GM19328 (cell line): ENCODE results near the gene SEBOX.

Source experiments
- ATAC-seq: cut with Tn5 transposase; IDR thresholded peaks from one replicate; pipeline ENCODE4 v1.9.1; 2021; ENCODE audit warnings: mild to moderate bottlenecking, moderate library complexity; ENCODE audit not compliant: unreplicated experiment

SEBOX gene

GRCh38 chr17:28394337-28395116 is 29.5 kb upstream of the SEBOX start:
- ATAC-seq = no peak

- no peak for ATAC-seq
These were observed 27.5 kb upstream of the SEBOX start for GRCh38 chr17:28392491-28392890.

GRCh38 chr17:28391401-28391800 is 26.4 kb upstream of the SEBOX start:
- no peak for ATAC-seq

- ATAC-seq = no peak
These were observed 26.0 kb upstream of the SEBOX start for GRCh38 chr17:28390984-28391383.

- no peak for ATAC-seq
These were observed 25.6 kb upstream of the SEBOX start for GRCh38 chr17:28390563-28390962.

- no peak for ATAC-seq
These were observed 25.1 kb upstream of the SEBOX start for GRCh38 chr17:28390141-28390540.

- no peak for ATAC-seq
These were observed 23.1 kb upstream of the SEBOX start for GRCh38 chr17:28388106-28388505.

- no peak for ATAC-seq
These were observed 21.4 kb upstream of the SEBOX start for GRCh38 chr17:28386391-28386790.

GRCh38 chr17:28385406-28385805 is 20.4 kb upstream of the SEBOX start:
- ATAC-seq = no peak

GRCh38 chr17:28385037-28385400 is 20.0 kb upstream of the SEBOX start:
- peak; percentile 10 for ATAC-seq

- peak; percentile 58 for ATAC-seq
These were observed 19.5 kb upstream of the SEBOX start for GRCh38 chr17:28384281-28385036.

- no peak for ATAC-seq
These were observed 16.3 kb upstream of the SEBOX start for GRCh38 chr17:28381141-28381825.

- ATAC-seq = no peak
These were observed 15.1 kb upstream of the SEBOX start for GRCh38 chr17:28379814-28380801.

GRCh38 chr17:28372945-28373274 is 7.9 kb upstream of the SEBOX start:
- ATAC-seq = no peak

GRCh38 chr17:28372203-28372944 is 7.4 kb upstream of the SEBOX start:
- ATAC-seq = no peak

- ATAC-seq = peak; percentile 92
These were observed 6.5 kb upstream of the SEBOX start, which contains the start of gene SARM1 for GRCh38 chr17:28371245-28372202. SARM1 (plus strand) TSS chr17:28371694; CDS start chr17:28372033, 339 bp downstream.

GRCh38 chr17:28370744-28371103 is 5.7 kb upstream of the SEBOX start:
- ATAC-seq = no peak

- no peak for ATAC-seq
These were observed 5.2 kb upstream of the SEBOX start, which contains the start of gene VTN for GRCh38 chr17:28370035-28370743. VTN (minus strand) TSS chr17:28370307; CDS start chr17:28370203, 104 bp downstream.
